Cerebellar cortex (tissue), 1 donor: ENCODE measurements around the gene TDRD9.

Experiments
- DNase-seq: peaks from one replicate; pipeline ENCODE4 v3.0.0-alpha.2; 2015; ENCODE audit warnings: low spot score

The TDRD9 gene

GRCh38 chr14:104025534-104025933 lies 97.3 kb downstream of the TDRD9 start:
- DNase-seq, result no peak

GRCh38 chr14:104026024-104026423 lies 97.8 kb downstream of the TDRD9 start:
- no peak for DNase-seq

GRCh38 chr14:104030958-104031357 lies 102.7 kb downstream of the TDRD9 start:
- no peak for DNase-seq

- no peak for DNase-seq
Measured at GRCh38 chr14:104031384-104031783, 103.1 kb downstream of the TDRD9 start.

GRCh38 chr14:104034976-104035699 lies 106.9 kb downstream of the TDRD9 start:
- DNase-seq, result no peak

- no peak for DNase-seq
Measured at GRCh38 chr14:104036212-104036611, 108.0 kb downstream of the TDRD9 start.

GRCh38 chr14:104037074-104037473 lies 108.8 kb downstream of the TDRD9 start:
- DNase-seq, result no peak

GRCh38 chr14:104037903-104038302 lies 109.6 kb downstream of the TDRD9 start:
- DNase-seq, result peak; percentile 20

- no peak for DNase-seq
Measured at GRCh38 chr14:104039214-104039613, 111.0 kb downstream of the TDRD9 start.

- no peak for DNase-seq
Measured at GRCh38 chr14:104040539-104040938, 112.3 kb downstream of the TDRD9 start.

- no peak for DNase-seq
Measured at GRCh38 chr14:104041430-104042104, 113.3 kb downstream of the TDRD9 start.

- no peak for DNase-seq
Measured at GRCh38 chr14:104044016-104044415, 115.8 kb downstream of the TDRD9 start.

- DNase-seq, result no peak
Measured at GRCh38 chr14:104047761-104048160, 119.5 kb downstream of the TDRD9 start.

- DNase-seq, result no peak
Measured at GRCh38 chr14:104048758-104049507, 120.7 kb downstream of the TDRD9 start.

GRCh38 chr14:104049576-104050240 lies 121.5 kb downstream of the TDRD9 start:
- no peak for DNase-seq

- no peak for DNase-seq
Measured at GRCh38 chr14:104051092-104051813, 123.0 kb downstream of the TDRD9 start.

- DNase-seq, result no peak
Measured at GRCh38 chr14:104054222-104054905, 126.1 kb downstream of the TDRD9 start.

GRCh38 chr14:104062281-104062680 lies 134.0 kb downstream of the TDRD9 start:
- DNase-seq, result no peak

- no peak for DNase-seq
Measured at GRCh38 chr14:104064003-104064402, 135.7 kb downstream of the TDRD9 start.

GRCh38 chr14:104066279-104066678 lies 138.0 kb downstream of the TDRD9 start:
- no peak for DNase-seq

- no peak for DNase-seq
Measured at GRCh38 chr14:104066719-104067295, 138.6 kb downstream of the TDRD9 start.
